Femur (tissue), 1 donor: ENCODE data around the gene PPP2R2C.

ENCODE experiments used
- DNase-seq: peaks from one replicate; pipeline ENCODE4 v3.0.0-alpha.2; 2017

PPP2R2C gene

GRCh38 chr4:6338951-6339817 lies 133.2 kb downstream of the PPP2R2C start:
- DNase-seq, result no peak

GRCh38 chr4:6338175-6338950 lies 134.1 kb downstream of the PPP2R2C start:
- DNase-seq, result no peak

DNA sequence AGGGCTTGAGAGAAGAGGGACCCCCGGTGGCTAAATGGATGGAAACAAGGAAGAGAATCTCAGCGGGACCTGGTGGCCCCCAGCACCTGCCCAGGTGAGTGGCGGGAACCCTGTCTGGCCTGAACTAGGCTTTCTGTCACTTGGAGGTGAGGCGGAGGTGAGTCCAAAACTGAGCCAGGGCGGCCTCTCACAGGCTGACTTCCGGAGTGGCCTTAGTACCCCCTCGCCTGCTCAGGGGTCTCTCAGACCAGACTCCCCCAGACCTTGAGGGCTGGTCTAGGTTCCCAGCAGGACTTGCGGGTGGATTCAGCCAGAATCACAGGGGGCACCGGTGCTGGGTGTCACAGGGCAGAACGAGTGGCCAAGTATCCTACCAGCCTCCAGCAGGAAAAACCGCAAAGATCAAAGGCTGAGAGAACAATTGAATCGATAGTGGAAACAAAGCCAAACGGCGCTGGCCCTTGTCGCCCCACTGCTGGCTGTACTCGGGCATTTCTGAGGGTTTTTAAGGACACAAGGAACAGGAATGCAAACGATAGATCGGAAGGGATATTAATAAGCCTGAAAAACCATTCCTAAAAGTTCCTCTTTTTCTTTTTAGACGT lies 135.0 kb downstream of the PPP2R2C start:
- DNase-seq, result no peak

GRCh38 chr4:6336166-6336565 lies 136.2 kb downstream of the PPP2R2C start:
- no peak for DNase-seq

- no peak for DNase-seq
These were observed 137.3 kb downstream of the PPP2R2C start for GRCh38 chr4:6335040-6335590.

DNA sequence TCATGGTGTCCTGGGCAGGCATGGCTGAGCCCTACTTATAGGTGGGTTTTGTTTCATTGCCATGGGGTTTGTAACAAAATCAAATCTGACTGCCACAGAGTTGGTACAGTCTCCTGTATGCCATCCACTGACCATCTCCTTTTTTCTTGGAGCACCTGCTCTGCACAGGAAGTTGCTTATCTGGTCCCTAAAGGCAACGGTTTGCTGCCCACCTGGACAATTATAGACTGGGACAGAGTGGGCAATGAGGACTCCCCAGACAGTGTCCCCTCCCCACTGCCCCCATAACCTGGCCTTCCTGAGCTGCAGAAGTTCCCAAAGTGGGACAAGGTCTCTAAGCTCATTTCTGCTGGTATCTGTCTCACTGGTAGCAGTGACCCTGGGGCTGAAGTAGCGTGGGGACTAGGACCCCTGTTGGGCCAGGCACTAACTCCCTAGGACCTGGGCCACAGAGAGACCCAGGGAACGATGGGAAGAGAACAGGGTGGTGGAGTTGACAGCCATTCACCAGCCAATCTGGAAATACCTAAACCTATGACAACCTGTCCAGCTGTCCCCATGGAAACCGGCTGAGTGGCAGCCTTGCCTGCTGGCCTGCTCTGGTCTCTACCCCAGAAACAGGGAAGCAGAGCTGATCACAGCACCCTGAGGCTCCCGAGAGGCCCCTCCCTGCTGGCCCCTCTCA lies 138.1 kb downstream of the PPP2R2C start:
- no peak for DNase-seq

- no peak for DNase-seq
These were observed 138.9 kb downstream of the PPP2R2C start for GRCh38 chr4:6333301-6334202.

- DNase-seq, result no peak
These were observed 139.8 kb downstream of the PPP2R2C start for GRCh38 chr4:6332669-6333050.

GRCh38 chr4:6332042-6332668 lies 140.3 kb downstream of the PPP2R2C start:
- no peak for DNase-seq

DNA sequence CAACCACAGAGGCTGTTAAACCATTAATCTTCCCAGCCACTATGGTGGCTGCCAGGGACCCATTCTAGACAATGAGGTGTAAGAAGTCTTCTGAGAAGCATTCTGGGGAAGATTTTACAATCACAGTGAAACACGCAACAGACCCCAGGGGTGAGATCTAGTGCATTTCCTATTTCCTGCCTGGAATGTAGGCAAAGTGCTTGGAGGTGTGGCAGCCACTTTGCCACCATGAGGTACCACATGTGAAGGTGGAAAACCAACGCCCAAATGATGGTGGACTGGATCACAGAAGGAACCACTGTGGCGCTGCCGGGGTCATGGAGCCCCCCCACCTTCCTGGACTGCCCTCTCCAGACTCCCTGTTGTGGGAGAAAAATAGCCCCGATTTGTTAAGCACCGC lies 140.9 kb downstream of the PPP2R2C start:
- no peak for DNase-seq

GRCh38 chr4:6331018-6331417 lies 141.4 kb downstream of the PPP2R2C start:
- DNase-seq, result no peak

GRCh38 chr4:6330384-6330767 lies 142.0 kb downstream of the PPP2R2C start:
- DNase-seq, result no peak

DNA sequence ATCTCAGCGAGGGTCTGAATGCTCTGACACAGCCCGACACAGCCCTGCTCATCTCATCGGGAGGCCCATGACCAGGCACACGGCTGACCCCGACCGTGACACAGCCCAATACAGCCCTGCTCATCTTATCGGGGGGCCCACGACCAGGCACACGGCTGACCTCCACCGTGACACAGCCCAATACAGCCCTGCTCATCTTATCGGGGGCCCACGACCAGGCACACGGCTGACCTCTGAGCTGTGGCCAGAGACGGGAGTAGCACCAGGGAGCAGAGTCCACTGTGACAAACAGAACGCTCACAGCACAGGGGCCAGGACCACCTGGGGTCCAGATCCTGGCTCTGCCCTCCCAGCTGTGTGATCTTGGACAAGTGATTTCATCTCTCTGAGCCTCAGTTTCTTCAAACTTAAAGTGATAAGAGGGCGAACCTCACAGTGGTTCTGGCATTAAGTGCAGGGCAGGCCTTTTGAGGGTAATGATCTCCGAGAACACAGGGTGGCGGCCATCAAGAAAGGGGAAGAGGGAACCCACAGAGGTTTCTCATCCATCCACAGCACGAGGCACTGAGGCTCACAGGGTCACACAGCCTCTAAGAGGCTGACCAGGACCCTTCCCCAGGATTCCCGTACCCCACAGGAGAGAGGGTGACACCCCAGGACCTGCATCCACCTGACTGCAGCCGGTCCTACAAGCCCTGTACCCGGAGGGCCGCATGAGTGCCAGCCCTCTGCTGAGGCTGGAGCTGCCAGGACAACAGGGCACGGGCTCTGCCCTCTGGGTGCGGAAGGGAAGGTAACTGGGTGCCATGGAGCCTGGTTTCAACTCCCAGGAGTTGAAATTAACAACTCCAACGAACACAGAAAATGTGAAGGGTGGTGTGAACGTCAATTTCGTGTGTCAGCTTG lies 142.7 kb downstream of the PPP2R2C start:
- no peak for DNase-seq

GRCh38 chr4:6328526-6328925 lies 143.9 kb downstream of the PPP2R2C start:
- DNase-seq, result no peak

GRCh38 chr4:6327220-6327917 lies 145.0 kb downstream of the PPP2R2C start:
- peak; percentile 87 for DNase-seq

DNA sequence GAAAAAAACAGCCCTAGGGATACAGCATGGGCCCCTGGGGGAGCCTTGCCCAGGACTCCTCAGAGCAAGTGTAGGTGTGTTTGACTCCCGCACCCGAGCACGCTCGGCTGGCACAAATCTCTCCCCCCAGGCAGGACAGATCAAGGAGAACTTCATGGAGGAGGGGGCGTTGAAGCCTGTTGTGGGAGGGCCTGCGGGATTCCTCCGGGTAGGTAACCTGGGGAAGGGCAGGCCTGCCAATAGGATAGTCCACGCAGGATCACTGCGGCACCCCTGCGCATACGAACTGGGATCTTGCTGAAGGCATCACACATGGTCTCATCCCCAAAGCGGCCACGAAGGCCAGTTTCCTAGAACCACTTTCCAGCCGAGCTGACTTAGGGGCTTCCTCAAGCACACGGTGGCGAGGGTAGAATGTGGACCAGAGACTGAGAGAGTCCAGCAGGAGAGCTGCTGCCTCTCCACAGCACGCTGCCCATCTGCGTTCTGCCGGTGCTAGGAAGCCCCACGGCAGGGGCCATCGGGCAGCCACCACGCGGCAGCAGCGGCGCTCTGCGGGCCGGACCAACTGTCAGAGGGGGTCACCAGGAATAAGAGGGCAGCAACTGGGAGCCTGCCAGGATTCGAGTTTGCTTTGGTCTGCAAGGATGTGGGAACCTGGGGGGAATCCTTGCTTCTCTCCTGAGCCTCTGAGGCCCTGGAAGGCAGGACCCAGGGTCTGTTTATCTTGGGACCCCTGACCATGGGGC lies 145.9 kb downstream of the PPP2R2C start:
- DNase-seq, result no peak

DNA sequence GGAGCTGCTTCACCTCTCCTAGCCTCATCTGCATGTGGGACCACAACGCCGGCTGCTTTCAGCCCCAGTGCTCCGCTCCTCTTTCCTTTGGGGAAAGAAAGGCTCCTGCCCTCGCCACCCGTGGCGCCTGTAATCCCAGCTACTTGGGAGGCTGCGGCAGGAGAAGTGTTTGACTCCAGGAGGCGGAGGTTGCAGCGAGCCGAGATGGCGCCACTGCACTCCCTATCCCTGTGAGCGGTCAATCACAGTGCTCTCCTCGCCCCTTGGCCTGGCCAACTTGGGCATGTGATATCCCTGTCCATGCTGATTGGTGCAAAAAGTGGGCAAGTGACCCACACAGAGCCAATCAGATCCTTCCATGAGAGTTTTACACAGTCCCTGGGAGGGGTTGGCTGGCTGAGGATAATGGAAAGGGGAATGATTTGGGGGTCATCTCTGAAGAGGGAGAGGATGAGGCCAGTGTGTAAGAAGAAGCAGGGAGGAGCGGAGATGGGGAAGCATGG lies 146.6 kb downstream of the PPP2R2C start:
- DNase-seq, result no peak

GRCh38 chr4:6324999-6325787 lies 147.2 kb downstream of the PPP2R2C start:
- no peak for DNase-seq
